ENCODE data around the gene POT1.
A peak's percentile ranks its signal among the peaks of the same experiment; 100 is the strongest.

The POT1 gene

GRCh38 chr7:124840435-124840834, 89.2 kb downstream of the POT1 start:
- no peak overlapping the region for H3K4me3 ChIP-seq (ENCODE audit: low read length)
- no peak overlapping the region for H3K27ac ChIP-seq (ENCODE audit: low read length)
- peaks cover 4% of the 10 kb centered on the region; the same call in 1 of the 2 replicates for H3K4me1 ChIP-seq (ENCODE audit: low read length)
- no peak overlapping the region for H3K9ac ChIP-seq (ENCODE audit: low read length)
- H3K36me3 ChIP-seq (replicated peaks; ENCODE audit: low read depth, low read length), result peaks cover 2% of the 10 kb centered on the region
- H3K27me3 ChIP-seq (ENCODE audit: low read depth, low read length), result no peaks in the 10 kb centered on the region
- no peak overlapping the region for H2AFZ ChIP-seq (ENCODE audit: low read depth, low read length)
- no peaks in the 10 kb centered on the region for H3K9me3 ChIP-seq (ENCODE audit: insufficient read depth, low read length)
- H3K4me2 ChIP-seq (ENCODE audit: low read length), result no peak overlapping the region
- H4K20me1 ChIP-seq (ENCODE audit: insufficient read depth, low read length), result no peaks in the 10 kb centered on the region
- H3K79me2 ChIP-seq (ENCODE audit: low read length), result no peaks in the 10 kb centered on the region
- peak; percentile 27; the same call in 1 of the 2 replicates for TF ChIP-seq CTCF (IDR thresholded peaks at IDR 0.05; ENCODE audit: low read depth, low read length)
- no peak for TF ChIP-seq EZH2phosphoT487 (IDR thresholded peaks at IDR 0.05; ENCODE audit: low read depth)

- Histone ChIP-seq H2AFZ (ENCODE audit: low read depth, low read length) (no peak overlapping the region), H3K4me1 (ENCODE audit: low read length) (peaks cover 4% of the 10 kb centered on the region; the same call in 1 of the 2 replicates), H3K27me3 (ENCODE audit: low read depth, low read length) (no peaks in the 10 kb centered on the region), H3K27ac (ENCODE audit: low read length) (no peak overlapping the region), H3K36me3 (replicated peaks; ENCODE audit: low read depth, low read length) (peaks cover 7% of the 10 kb centered on the region), H3K9me3 (ENCODE audit: insufficient read depth, low read length) (no peaks in the 10 kb centered on the region), H3K9ac (ENCODE audit: low read length) (no peak overlapping the region), H3K4me2 (ENCODE audit: low read length) (no peak overlapping the region), H3K4me3 (ENCODE audit: low read length) (no peak overlapping the region), H4K20me1 (ENCODE audit: insufficient read depth, low read length) (no peaks in the 10 kb centered on the region), H3K79me2 (ENCODE audit: low read length) (no peaks in the 10 kb centered on the region)
- no peak for TF ChIP-seq EZH2phosphoT487 (IDR thresholded peaks at IDR 0.05; ENCODE audit: low read depth)
- no peak for TF ChIP-seq CTCF (IDR thresholded peaks at IDR 0.05; ENCODE audit: low read depth, low read length)
Measured at GRCh38 chr7:124839687-124840086, 89.9 kb downstream of the POT1 start.

- Histone ChIP-seq H3K36me3 (replicated peaks; ENCODE audit: low read depth, low read length) (peaks cover 7% of the 10 kb centered on the region), H3K79me2 (ENCODE audit: low read length) (no peaks in the 10 kb centered on the region), H3K9me3 (ENCODE audit: insufficient read depth, low read length) (no peaks in the 10 kb centered on the region), H3K9ac (ENCODE audit: low read length) (no peak overlapping the region), H3K4me1 (ENCODE audit: low read length) (no peaks in the 10 kb centered on the region), H3K27ac (ENCODE audit: low read length) (no peak overlapping the region), H3K4me2 (ENCODE audit: low read length) (no peak overlapping the region), H3K27me3 (ENCODE audit: low read depth, low read length) (no peaks in the 10 kb centered on the region), H4K20me1 (ENCODE audit: insufficient read depth, low read length) (no peaks in the 10 kb centered on the region), H3K4me3 (ENCODE audit: low read length) (no peak overlapping the region), H2AFZ (ENCODE audit: low read depth, low read length) (no peak overlapping the region)
- TF ChIP-seq EZH2phosphoT487 (IDR thresholded peaks at IDR 0.05; ENCODE audit: low read depth) (no peak), CTCF (IDR thresholded peaks at IDR 0.05; ENCODE audit: low read depth, low read length) (no peak)
Measured at GRCh38 chr7:124836173-124836572, 93.5 kb downstream of the POT1 start.

GRCh38 chr7:124818807-124819206, 110.8 kb downstream of the POT1 start:
- Histone ChIP-seq H3K79me2 (ENCODE audit: low read length) (no peaks in the 10 kb centered on the region), H3K4me3 (ENCODE audit: low read length) (no peak overlapping the region), H3K36me3 (replicated peaks; ENCODE audit: low read depth, low read length) (peaks cover 4% of the 10 kb centered on the region), H3K4me2 (ENCODE audit: low read length) (no peak overlapping the region), H3K9ac (ENCODE audit: low read length) (no peak overlapping the region), H4K20me1 (ENCODE audit: insufficient read depth, low read length) (no peaks in the 10 kb centered on the region), H3K27ac (ENCODE audit: low read length) (no peak overlapping the region), H3K9me3 (ENCODE audit: insufficient read depth, low read length) (no peaks in the 10 kb centered on the region), H3K27me3 (ENCODE audit: low read depth, low read length) (no peaks in the 10 kb centered on the region), H3K4me1 (ENCODE audit: low read length) (no peaks in the 10 kb centered on the region), H2AFZ (ENCODE audit: low read depth, low read length) (no peak overlapping the region)
- TF ChIP-seq CTCF (IDR thresholded peaks at IDR 0.05; ENCODE audit: low read depth, low read length) (no peak), EZH2phosphoT487 (IDR thresholded peaks at IDR 0.05; ENCODE audit: low read depth) (no peak)

All from OCI-LY3 (cell line).